SK-N-SH (cell line): Measurements from ENCODE around the gene ASB4. TPM values are rescaled to one million over a fixed set of nuclear protein-coding genes. Genes with fewer than 3 reads are reported as not detected.

ENCODE experiments used
- CTCF ChIA-PET: fragments of 300-600, 350-600 bp; formaldehyde crosslinking; extraction: SDS; loops from one replicate; lab custom pipeline; 2021; lab: Yijun Ruan, JAX
- POLR2A ChIA-PET: fragments of 350-600 bp; sonication (Branson Sonifier 250); formaldehyde crosslinking; extraction: SDS; loops from one replicate; lab custom pipeline; 2020; ENCODE audit warnings: antibody characterized with exemption, inconsistent platforms; lab: Yijun Ruan, JAX
- DNase-seq: peaks from one replicate; pipeline ENCODE4 v3.0.0; 2012
- H2AFZ ChIP-seq: fragments of 200-600 bp; sonication (generic); 2 replicates; pipeline ENCODE4 v1.8.1; 2016; ENCODE audit warnings: antibody characterized with exemption, mild to moderate bottlenecking, low read depth
- H3F3A ChIP-seq: fragments of 200-600 bp; sonication (generic); replicated peaks from 2 replicates; pipeline ENCODE3; 2016; ENCODE audit warnings: antibody characterized with exemption, mild to moderate bottlenecking; ENCODE audit not compliant: insufficient read depth
- H3K27ac ChIP-seq, 2 experiments: fragments of 200-500 bp in 1 of 2; fragments of 200-600 bp in 1 of 2; sonication (Bioruptor generic) in 1 of 2; sonication (generic), shearing (Covaris generic) in 1 of 2; 2 replicates each; pipeline versions ENCODE4 v1.5.1 to v1.6.1; 2014 to 2016; ENCODE audit warnings: low read depth in 2 of 2, inconsistent platforms in 1 of 2, low read length in 1 of 2, mild to moderate bottlenecking in 1 of 2, mixed read lengths in 1 of 2
- H3K27me3 ChIP-seq: fragments of 200-600 bp; sonication (generic), shearing (Covaris generic); 2 replicates; pipeline ENCODE4 v1.6.1; 2016; ENCODE audit warnings: mixed run types; ENCODE audit not compliant: insufficient read depth
- H3K36me3 ChIP-seq, 2 experiments: fragments of 200-500 bp in 1 of 2; fragments of 200-600 bp in 1 of 2; sonication (Bioruptor generic) in 1 of 2; sonication (generic) in 1 of 2; replicated peaks in 1 of 2; 2 replicates each; pipeline versions ENCODE3 to v1.5.1; 2014 to 2016; ENCODE audit warnings: low read length in 1 of 2, mild to moderate bottlenecking in 1 of 2; ENCODE audit not compliant: insufficient read depth in 2 of 2, control insufficient read depth in 1 of 2
- H3K4me1 ChIP-seq, 2 experiments: fragments of 200-500 bp in 1 of 2; fragments of 200-600 bp in 1 of 2; sonication (Bioruptor generic) in 1 of 2; sonication (generic), shearing (Covaris generic) in 1 of 2; 2 replicates each; pipeline versions ENCODE4 v1.5.1 to v1.6.1; 2014 to 2016; ENCODE audit warnings: low read depth in 1 of 2, low read length in 1 of 2, mixed run types in 1 of 2; ENCODE audit not compliant: insufficient read depth in 2 of 2, control insufficient read depth in 1 of 2
- H3K4me2 ChIP-seq: fragments of 200-600 bp; sonication (generic), shearing (Covaris generic); 2 replicates; pipeline ENCODE4 v1.6.1; 2017; ENCODE audit warnings: mixed run types
- H3K4me3 ChIP-seq, 2 experiments: fragments of 200-500 bp in 1 of 2; fragments of 200-600 bp in 1 of 2; sonication (Bioruptor generic) in 1 of 2; sonication (generic), shearing (Covaris generic) in 1 of 2; 2 replicates each; pipeline versions ENCODE4 v1.5.1 to v1.8.1; 2014 to 2016; ENCODE audit warnings: low read depth in 2 of 2, inconsistent platforms in 1 of 2, low read length in 1 of 2, mild to moderate bottlenecking in 1 of 2, mixed read lengths in 1 of 2, moderate library complexity in 1 of 2
- H3K79me2 ChIP-seq: fragments of 200-600 bp; sonication (generic); 2 replicates; pipeline ENCODE4 v1.8.1; 2017; ENCODE audit warnings: mild to moderate bottlenecking; ENCODE audit not compliant: insufficient read depth
- H3K9ac ChIP-seq: fragments of 200-600 bp; sonication (generic); 2 replicates; pipeline ENCODE4 v1.6.1; 2017; ENCODE audit warnings: mixed run types
- H3K9me2 ChIP-seq: fragments of 200-600 bp; sonication (generic); 2 replicates; pipeline ENCODE4 v1.6.1; 2017; ENCODE audit warnings: mixed run types
- H3K9me3 ChIP-seq: fragments of 200-600 bp; sonication (generic); 2 replicates; pipeline ENCODE4 v1.6.1; 2017; ENCODE audit warnings: mixed run types, mild to moderate bottlenecking, moderate library complexity
- H4K20me1 ChIP-seq: fragments of 200-600 bp; sonication (generic); 2 replicates; pipeline ENCODE4 v1.6.1; 2017; ENCODE audit warnings: mild to moderate bottlenecking, mixed run types; ENCODE audit not compliant: insufficient read depth
- CHD2 ChIP-seq: fragments of 150-350 bp; IDR thresholded peaks from 2 replicates; pipeline ENCODE4 v1.6.1; 2018; ENCODE audit warnings: low read length; ENCODE audit not compliant: partially characterized antibody
- ELF1 ChIP-seq: IDR thresholded peaks from 2 replicates; pipeline ENCODE4 v1.4.0; 2012
- EP300 ChIP-seq, 2 experiments: IDR thresholded peaks; 2 replicates each; pipeline versions ENCODE4 v1.4.0 to v1.6.1; 2012; ENCODE audit warnings: borderline replicate concordance in 1 of 2, low read depth in 1 of 2, low read length in 1 of 2
- EZH2phosphoT487 ChIP-seq: fragments of 200-600 bp; sonication (generic); IDR thresholded peaks from 2 replicates; pipeline ENCODE4 v1.6.1; 2017; ENCODE audit warnings: low read depth, mixed run types, mild to moderate bottlenecking, antibody characterized with exemption, moderate library complexity, borderline replicate concordance
- FOSL2 ChIP-seq: IDR thresholded peaks from 2 replicates; pipeline ENCODE4 v1.4.0; 2012; ENCODE audit warnings: low read depth, mild to moderate bottlenecking, moderate library complexity, borderline replicate concordance
- FOXJ3 ChIP-seq: sonication (generic); formaldehyde crosslinking; IDR thresholded peaks from 2 replicates; pipeline ENCODE4 v1.5.1; 2020; ENCODE audit warnings: mild to moderate bottlenecking, missing genetic modification reagents
- GABPA ChIP-seq: IDR thresholded peaks from 2 replicates; pipeline ENCODE4 v1.4.0; 2012; ENCODE audit warnings: low read depth, mild to moderate bottlenecking
- MAX ChIP-seq: IDR thresholded peaks from 2 replicates; pipeline ENCODE4 v1.4.0; 2012; ENCODE audit warnings: low read depth
- MXI1 ChIP-seq: IDR thresholded peaks from 2 replicates; pipeline ENCODE4 v1.6.1; 2012; ENCODE audit warnings: mild to moderate bottlenecking, low read depth, low read length, improper control_type of control experiment
- NFIC ChIP-seq: IDR thresholded peaks from 2 replicates; pipeline ENCODE4 v1.4.0; 2012; ENCODE audit warnings: borderline replicate concordance
- PBX3 ChIP-seq: IDR thresholded peaks from 2 replicates; pipeline ENCODE4; 2012
- RFX5 ChIP-seq: IDR thresholded peaks from 2 replicates; pipeline ENCODE4 v1.6.1; 2012; ENCODE audit warnings: mild to moderate bottlenecking, improper control_type of control experiment, low read length
- SIN3A ChIP-seq: IDR thresholded peaks from 2 replicates; pipeline ENCODE4 v1.6.1; 2012; ENCODE audit warnings: low read depth, mild to moderate bottlenecking, low read length, moderate library complexity, borderline replicate concordance
- TAF1 ChIP-seq: IDR thresholded peaks from 2 replicates; pipeline ENCODE4 v1.6.1; 2012; ENCODE audit warnings: low read depth, mild to moderate bottlenecking, low read length, moderate library complexity, borderline replicate concordance
- USF1 ChIP-seq: IDR thresholded peaks from 2 replicates; pipeline ENCODE4 v1.4.0; 2012; ENCODE audit warnings: low read depth, borderline replicate concordance
- ZBTB33 ChIP-seq: IDR thresholded peaks from 2 replicates; pipeline ENCODE4 v1.4.0; 2012; ENCODE audit warnings: low read depth, borderline replicate concordance
- WGBS: methylation state at CpG from one replicate; pipeline ENCODE4 v1.1.6; 2017; ENCODE audit warnings: low lambda C conversion rate; 5-methylcytosine and 5-hydroxymethylcytosine counted together
- polyA plus RNA-seq, 3 experiments: library from polyadenylated mRNA; depleted of rRNA; stranded (reverse); fragments of >200 nt; gene quantifications; 2 replicates each; pipeline ENCODE4 v1.2.3, GENCODE V29; 2012
- TF ChIP-seq, protein P1 (sequence below): IDR thresholded peaks from 2 replicates; pipeline ENCODE4 v1.6.1; 2012; ENCODE audit warnings: mild to moderate bottlenecking, low read depth, low read length, moderate library complexity

The ASB4 gene
- polyA plus RNA-seq, 1 of the 3 experiments (the other 2 are of a cell fraction): not detected

- H2AFZ ChIP-seq: no peak overlapping the region
- WGBS: 14% methylated on average over 2 of the region's 2 CpGs
- DNase-seq: no peak
- H3K9me2 ChIP-seq: no peaks in the 10 kb centered on the region
- no peak overlapping the region for H3K4me3 ChIP-seq
- H3K9me3 ChIP-seq: no peaks in the 10 kb centered on the region
- H3K4me2 ChIP-seq: no peak overlapping the region
- H3F3A ChIP-seq: no peaks in the 10 kb centered on the region
- H3K4me1 ChIP-seq: no peaks in the 10 kb centered on the region
- ChIA-PET POLR2A (no interaction called here), CTCF (interaction anchor here (1.3 to 26.6 kb wide), 5 partner anchors 8 to 155 kb away, joined by 3 to 530 read pairs (median 8); no protein-coding TSS in a partner anchor)
- H3K36me3 ChIP-seq: no peaks in the 10 kb centered on the region
- no peaks in the 10 kb centered on the region for H4K20me1 ChIP-seq
- no peak for TF ChIP-seq MAX
- no peak for TF ChIP-seq EZH2phosphoT487
- TF ChIP-seq ZBTB33: no peak
- no peak for TF ChIP-seq FOXJ3
- no peak for TF ChIP-seq USF1
- TF ChIP-seq RFX5: no peak
- no peak for TF ChIP-seq NFIC
- no peak for TF ChIP-seq FOSL2
- TF ChIP-seq PBX3: no peak
- no peak for TF ChIP-seq MXI1
- TF ChIP-seq EP300 (IDR thresholded peaks at IDR 0.05; ENCODE audit: borderline replicate concordance in 1 of 2, low read depth in 1 of 2, low read length in 1 of 2): no peak
- no peak for TF ChIP-seq CHD2
- no peak for TF ChIP-seq TAF1
- TF ChIP-seq GABPA: no peak
- no peak for TF ChIP-seq SIN3A
- TF ChIP-seq ELF1: no peak
- TF ChIP-seq, protein P1, sequence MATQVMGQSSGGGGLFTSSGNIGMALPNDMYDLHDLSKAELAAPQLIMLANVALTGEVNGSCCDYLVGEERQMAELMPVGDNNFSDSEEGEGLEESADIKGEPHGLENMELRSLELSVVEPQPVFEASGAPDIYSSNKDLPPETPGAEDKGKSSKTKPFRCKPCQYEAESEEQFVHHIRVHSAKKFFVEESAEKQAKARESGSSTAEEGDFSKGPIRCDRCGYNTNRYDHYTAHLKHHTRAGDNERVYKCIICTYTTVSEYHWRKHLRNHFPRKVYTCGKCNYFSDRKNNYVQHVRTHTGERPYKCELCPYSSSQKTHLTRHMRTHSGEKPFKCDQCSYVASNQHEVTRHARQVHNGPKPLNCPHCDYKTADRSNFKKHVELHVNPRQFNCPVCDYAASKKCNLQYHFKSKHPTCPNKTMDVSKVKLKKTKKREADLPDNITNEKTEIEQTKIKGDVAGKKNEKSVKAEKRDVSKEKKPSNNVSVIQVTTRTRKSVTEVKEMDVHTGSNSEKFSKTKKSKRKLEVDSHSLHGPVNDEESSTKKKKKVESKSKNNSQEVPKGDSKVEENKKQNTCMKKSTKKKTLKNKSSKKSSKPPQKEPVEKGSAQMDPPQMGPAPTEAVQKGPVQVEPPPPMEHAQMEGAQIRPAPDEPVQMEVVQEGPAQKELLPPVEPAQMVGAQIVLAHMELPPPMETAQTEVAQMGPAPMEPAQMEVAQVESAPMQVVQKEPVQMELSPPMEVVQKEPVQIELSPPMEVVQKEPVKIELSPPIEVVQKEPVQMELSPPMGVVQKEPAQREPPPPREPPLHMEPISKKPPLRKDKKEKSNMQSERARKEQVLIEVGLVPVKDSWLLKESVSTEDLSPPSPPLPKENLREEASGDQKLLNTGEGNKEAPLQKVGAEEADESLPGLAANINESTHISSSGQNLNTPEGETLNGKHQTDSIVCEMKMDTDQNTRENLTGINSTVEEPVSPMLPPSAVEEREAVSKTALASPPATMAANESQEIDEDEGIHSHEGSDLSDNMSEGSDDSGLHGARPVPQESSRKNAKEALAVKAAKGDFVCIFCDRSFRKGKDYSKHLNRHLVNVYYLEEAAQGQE: no peak
- H3K9ac ChIP-seq: no peak overlapping the region
- no peaks in the 10 kb centered on the region for H3K79me2 ChIP-seq
- peaks cover 59% of the 10 kb centered on the region for H3K27me3 ChIP-seq
- H3K27ac ChIP-seq: no peak overlapping the region
Measured at GRCh38 chr7:95534796-95535195, 49.1 kb downstream of the ASB4 start.
